Effector memory CD4-positive, alpha-beta T cell (primary cell): ENCODE data around the gene IL21R.
"Not testable (repeated sequence)": the region's sequence is repeated elsewhere in the genome, so short reads cannot be mapped to it uniquely, and the experiment has no call there.

ENCODE experiments used
- DNase-seq, 3 donors: peaks; one replicate each; pipeline ENCODE4 v3.0.0-alpha.2; 2020
- H3K27ac ChIP-seq: 2 replicates; pipeline ENCODE4 v1.7.0; 2013; ENCODE audit warnings: mild to moderate bottlenecking, low read length, moderate library complexity; ENCODE audit not compliant: insufficient read depth, poor library complexity, severe bottlenecking
- H3K27me3 ChIP-seq: replicated peaks from 2 replicates; pipeline ENCODE4 v1.7.0; 2013; ENCODE audit warnings: mild to moderate bottlenecking, low read length; ENCODE audit not compliant: insufficient read depth, control insufficient read depth, poor library complexity, severe bottlenecking
- H3K36me3 ChIP-seq: 2 replicates; pipeline ENCODE4 v1.7.0; 2013; ENCODE audit warnings: mild to moderate bottlenecking, low read length, moderate library complexity; ENCODE audit not compliant: control insufficient read depth, insufficient read depth
- H3K4me1 ChIP-seq: 2 replicates; pipeline ENCODE4 v1.7.0; 2013; ENCODE audit warnings: low read length, mild to moderate bottlenecking; ENCODE audit not compliant: control insufficient read depth, insufficient read depth, poor library complexity, severe bottlenecking
- H3K4me3 ChIP-seq: 2 replicates; pipeline ENCODE4 v1.7.0; 2013; ENCODE audit warnings: low read length, low read depth, mild to moderate bottlenecking; ENCODE audit not compliant: insufficient read depth, poor library complexity, severe bottlenecking
- H3K9me3 ChIP-seq: 2 replicates; pipeline ENCODE4 v1.7.0; 2013; ENCODE audit warnings: mild to moderate bottlenecking, low read length, moderate library complexity; ENCODE audit not compliant: control insufficient read depth

Gene IL21R

GRCh38 chr16:27452569-27453493 is 50.9 kb downstream of the IL21R start:
- Histone ChIP-seq H3K27ac (no peak overlapping the region), H3K4me3 (no peak overlapping the region), H3K27me3 (no peaks in the 10 kb centered on the region), H3K36me3 (peaks cover 10% of the 10 kb centered on the region), H3K9me3 (no peaks in the 10 kb centered on the region), H3K4me1 (peaks cover 41% of the 10 kb centered on the region)
- DNase-seq = no peak

- H3K27ac ChIP-seq = no peak overlapping the region
- no peaks in the 10 kb centered on the region for H3K9me3 ChIP-seq
- no peaks in the 10 kb centered on the region for H3K27me3 ChIP-seq
- no peak for DNase-seq
- peaks cover 41% of the 10 kb centered on the region for H3K4me1 ChIP-seq
- peaks cover 9% of the 10 kb centered on the region for H3K36me3 ChIP-seq
- H3K4me3 ChIP-seq = no peak overlapping the region
Measured at GRCh38 chr16:27453494-27453825, 51.5 kb downstream of the IL21R start.

- no peak overlapping the region for H3K27ac ChIP-seq
- no peak for DNase-seq
- no peaks in the 10 kb centered on the region for H3K9me3 ChIP-seq
- no peak overlapping the region for H3K4me3 ChIP-seq
- H3K27me3 ChIP-seq = no peaks in the 10 kb centered on the region
- H3K36me3 ChIP-seq = peaks cover under 1% of the 10 kb centered on the region
- H3K4me1 ChIP-seq = peaks cover 27% of the 10 kb centered on the region
Measured at GRCh38 chr16:27455700-27456099, 53.7 kb downstream of the IL21R start.

- Histone ChIP-seq H3K36me3 (peaks cover 11% of the 10 kb centered on the region), H3K4me1 (peaks cover 34% of the 10 kb centered on the region)
- not testable (repeated sequence) for DNase-seq, H3K9me3 ChIP-seq, H3K4me3 ChIP-seq, H3K27ac ChIP-seq, H3K27me3 ChIP-seq
Measured at GRCh38 chr16:27457605-27457900, 55.6 kb downstream of the IL21R start.

GRCh38 chr16:27458258-27458657 is 56.3 kb downstream of the IL21R start:
- H3K27ac ChIP-seq = no peak overlapping the region
- peaks cover 41% of the 10 kb centered on the region for H3K4me1 ChIP-seq

GRCh38 chr16:27458987-27459688 is 57.2 kb downstream of the IL21R start:
- Histone ChIP-seq H3K27ac (no peak overlapping the region), H3K4me3 (no peak overlapping the region), H3K4me1 (peaks cover 49% of the 10 kb centered on the region), H3K27me3 (no peaks in the 10 kb centered on the region), H3K36me3 (peaks cover 11% of the 10 kb centered on the region), H3K9me3 (no peaks in the 10 kb centered on the region)
- no peak for DNase-seq

More at GRCh38 chr16:27458258-27458657, 56.3 kb downstream of the IL21R start:
- H3K36me3 ChIP-seq = peaks cover 11% of the 10 kb centered on the region
- no peaks in the 10 kb centered on the region for H3K27me3 ChIP-seq
- DNase-seq = no peak
- H3K9me3 ChIP-seq = no peaks in the 10 kb centered on the region
- H3K4me3 ChIP-seq = no peak overlapping the region

GRCh38 chr16:27460213-27460612 is 58.2 kb downstream of the IL21R start:
- H3K4me3 ChIP-seq = no peak overlapping the region
- DNase-seq = no peak
- peaks cover 57% of the 10 kb centered on the region for H3K4me1 ChIP-seq
- no peak overlapping the region for H3K27ac ChIP-seq
- no peaks in the 10 kb centered on the region for H3K27me3 ChIP-seq
- H3K9me3 ChIP-seq = no peaks in the 10 kb centered on the region
- peaks cover 20% of the 10 kb centered on the region for H3K36me3 ChIP-seq

- H3K27me3 ChIP-seq = no peaks in the 10 kb centered on the region
- peaks cover 21% of the 10 kb centered on the region for H3K36me3 ChIP-seq
- no peak overlapping the region for H3K4me3 ChIP-seq
- no peaks in the 10 kb centered on the region for H3K9me3 ChIP-seq
- no peak for DNase-seq
- no peak overlapping the region for H3K27ac ChIP-seq
- peaks cover 50% of the 10 kb centered on the region for H3K4me1 ChIP-seq
Measured at GRCh38 chr16:27460663-27461482, 58.9 kb downstream of the IL21R start.

- Histone ChIP-seq H3K4me1 (peaks cover 48% of the 10 kb centered on the region), H3K36me3 (peaks cover 21% of the 10 kb centered on the region), H3K27me3 (no peaks in the 10 kb centered on the region), H3K27ac (no peak overlapping the region), H3K9me3 (no peaks in the 10 kb centered on the region), H3K4me3 (no peak overlapping the region)
- no peak for DNase-seq
Measured at GRCh38 chr16:27461483-27462171, 59.7 kb downstream of the IL21R start.
